Transverse colon (tissue), 4 donors: ENCODE results near the gene DCAF15.

Source experiments
- CTCF ChIP-seq, 5 experiments: fragments of 200-600 bp in 3 of 5; fragments of 450-650 bp in 2 of 5; sonication (generic) in 3 of 5; IDR thresholded peaks; 1 replicate in 2 of 5; 2 replicates in 3 of 5; pipeline ENCODE4 v1.5.1; 2016 to 2017; ENCODE audit warnings: antibody characterized with exemption in 5 of 5, inconsistent platforms in 3 of 5, mild to moderate bottlenecking in 2 of 5, moderate library complexity in 1 of 5
- POLR2AphosphoS5 ChIP-seq, 3 donors: sonication (generic); formaldehyde crosslinking; IDR thresholded peaks; one replicate each; pipeline ENCODE4 v1.6.1; 2016; ENCODE audit warnings: antibody characterized with exemption in 3 of 3

- no peak for TF ChIP-seq POLR2AphosphoS5 (IDR thresholded peaks at IDR 0.05)
- no peak for TF ChIP-seq CTCF (IDR thresholded peaks at IDR 0.05)
Observed at GRCh38 chr19:13981467-13981866, 29.2 kb downstream of the DCAF15 start.
